Ishikawa (cell line): ENCODE data around the gene DTD1.

Experiments
- CEBPB ChIP-seq: IDR thresholded peaks from 2 replicates; pipeline ENCODE4 v1.6.1; 2012
- EP300 ChIP-seq: IDR thresholded peaks from 2 replicates; pipeline ENCODE4 v1.6.1; 2012; ENCODE audit warnings: borderline replicate concordance
- RAD21 ChIP-seq: IDR thresholded peaks from 2 replicates; pipeline ENCODE4 v1.6.1; 2012; ENCODE audit warnings: low read depth
- TAF1 ChIP-seq: IDR thresholded peaks from 2 replicates; pipeline ENCODE4 v1.6.1; 2012; ENCODE audit warnings: low read depth, mild to moderate bottlenecking
- TCF12 ChIP-seq: IDR thresholded peaks from 2 replicates; pipeline ENCODE4 v1.6.1; 2012; ENCODE audit warnings: low read depth
- YY1 ChIP-seq: IDR thresholded peaks from 2 replicates; pipeline ENCODE4 v1.6.1; 2012; ENCODE audit warnings: low read depth
- TF ChIP-seq, protein P1 (sequence below): IDR thresholded peaks from 2 replicates; pipeline ENCODE4 v1.6.1; 2012; ENCODE audit warnings: low read depth, mild to moderate bottlenecking
- TF ChIP-seq, protein P2 (sequence below): IDR thresholded peaks from 2 replicates; pipeline ENCODE4 v1.6.1; 2012

DNA sequence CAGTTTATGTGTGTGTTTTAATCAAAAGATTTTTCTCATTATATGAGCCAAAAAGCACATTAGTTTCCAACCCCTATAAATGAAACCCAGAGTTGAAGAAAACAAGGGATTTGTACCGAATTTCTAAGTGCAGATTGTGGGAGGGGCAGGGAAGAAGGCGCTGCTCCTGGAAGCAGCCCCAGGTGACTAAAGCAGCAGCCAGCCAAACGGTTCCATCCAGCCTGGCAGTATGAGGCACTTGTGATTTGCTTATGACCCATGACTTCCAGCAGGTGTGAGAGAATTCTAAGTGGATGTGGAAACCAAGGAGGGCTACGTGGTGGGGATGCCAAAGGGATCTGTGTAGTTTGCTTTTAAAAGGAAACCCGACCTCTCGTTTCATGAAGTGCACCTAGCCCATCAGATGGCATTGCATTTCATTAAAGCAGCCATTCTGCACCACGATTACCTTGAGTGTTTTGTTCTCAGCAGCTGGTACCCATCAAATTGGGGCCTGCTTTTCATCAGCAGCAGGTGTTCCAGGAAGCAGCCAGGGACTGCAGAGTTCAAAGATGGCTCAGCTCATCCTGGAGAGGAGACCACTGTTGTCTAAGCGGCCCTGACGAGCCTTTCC lies 79.1 kb downstream of the DTD1 start:
- TF ChIP-seq TCF12, result no peak
- TF ChIP-seq YY1, result no peak
- TF ChIP-seq CEBPB, result no peak
- no peak for TF ChIP-seq EP300
- TF ChIP-seq TAF1, result no peak
- TF ChIP-seq, protein P1, sequence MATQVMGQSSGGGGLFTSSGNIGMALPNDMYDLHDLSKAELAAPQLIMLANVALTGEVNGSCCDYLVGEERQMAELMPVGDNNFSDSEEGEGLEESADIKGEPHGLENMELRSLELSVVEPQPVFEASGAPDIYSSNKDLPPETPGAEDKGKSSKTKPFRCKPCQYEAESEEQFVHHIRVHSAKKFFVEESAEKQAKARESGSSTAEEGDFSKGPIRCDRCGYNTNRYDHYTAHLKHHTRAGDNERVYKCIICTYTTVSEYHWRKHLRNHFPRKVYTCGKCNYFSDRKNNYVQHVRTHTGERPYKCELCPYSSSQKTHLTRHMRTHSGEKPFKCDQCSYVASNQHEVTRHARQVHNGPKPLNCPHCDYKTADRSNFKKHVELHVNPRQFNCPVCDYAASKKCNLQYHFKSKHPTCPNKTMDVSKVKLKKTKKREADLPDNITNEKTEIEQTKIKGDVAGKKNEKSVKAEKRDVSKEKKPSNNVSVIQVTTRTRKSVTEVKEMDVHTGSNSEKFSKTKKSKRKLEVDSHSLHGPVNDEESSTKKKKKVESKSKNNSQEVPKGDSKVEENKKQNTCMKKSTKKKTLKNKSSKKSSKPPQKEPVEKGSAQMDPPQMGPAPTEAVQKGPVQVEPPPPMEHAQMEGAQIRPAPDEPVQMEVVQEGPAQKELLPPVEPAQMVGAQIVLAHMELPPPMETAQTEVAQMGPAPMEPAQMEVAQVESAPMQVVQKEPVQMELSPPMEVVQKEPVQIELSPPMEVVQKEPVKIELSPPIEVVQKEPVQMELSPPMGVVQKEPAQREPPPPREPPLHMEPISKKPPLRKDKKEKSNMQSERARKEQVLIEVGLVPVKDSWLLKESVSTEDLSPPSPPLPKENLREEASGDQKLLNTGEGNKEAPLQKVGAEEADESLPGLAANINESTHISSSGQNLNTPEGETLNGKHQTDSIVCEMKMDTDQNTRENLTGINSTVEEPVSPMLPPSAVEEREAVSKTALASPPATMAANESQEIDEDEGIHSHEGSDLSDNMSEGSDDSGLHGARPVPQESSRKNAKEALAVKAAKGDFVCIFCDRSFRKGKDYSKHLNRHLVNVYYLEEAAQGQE, result no peak
- TF ChIP-seq RAD21, result no peak
- TF ChIP-seq, protein P2, sequence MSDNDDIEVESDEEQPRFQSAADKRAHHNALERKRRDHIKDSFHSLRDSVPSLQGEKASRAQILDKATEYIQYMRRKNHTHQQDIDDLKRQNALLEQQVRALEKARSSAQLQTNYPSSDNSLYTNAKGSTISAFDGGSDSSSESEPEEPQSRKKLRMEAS, result no peak
